PC-3 (cell line): ENCODE data around the gene ZNF783. TPM values are rescaled to one million over a fixed set of nuclear protein-coding genes. Genes with fewer than 3 reads are reported as not detected.

Experiments
- ATAC-seq: fragments of 200-7000 bp; cut with Tn5 transposase; 2 replicates; pipeline ENCODE4 v1.9.1; 2020; ENCODE audit warnings: mild to moderate bottlenecking, moderate library complexity
- BruUV-seq: library from RNA; stranded (reverse); fragments of 400-500 nt; replicated peaks from 2 replicates; lab custom pipeline; 2021; lab: Mats Ljungman, UMichigan
- CTCF ChIA-PET: fragments of 300-600 bp; sonication (Branson Sonifier 250); formaldehyde crosslinking; loops from one replicate; lab custom pipeline; 2022; ENCODE audit warnings: antibody characterized with exemption; lab: Charles Lee
- POLR2A ChIA-PET: fragments of 300-600 bp; sonication (Branson Sonifier 250); formaldehyde crosslinking; loops from one replicate; lab custom pipeline; 2022; ENCODE audit warnings: antibody characterized with exemption; ENCODE audit not compliant: unreplicated experiment; lab: Charles Lee
- DNase-seq: peaks from one replicate; pipeline ENCODE4 v3.0.0-alpha.2; 2015
- H2AFZ ChIP-seq: fragments of 300-600 bp; sonication (generic); 2 replicates; pipeline ENCODE4 v1.6.0; 2016; ENCODE audit warnings: antibody characterized with exemption, low read length
- H3F3A ChIP-seq: fragments of 300-600 bp; sonication (generic); one replicate; pipeline ENCODE4 v1.6.0; 2017; ENCODE audit warnings: antibody characterized with exemption, low read length, control low read depth, mild to moderate bottlenecking; ENCODE audit not compliant: unreplicated experiment
- H3K27ac ChIP-seq: fragments of 300-600 bp; sonication (generic); 2 replicates; pipeline ENCODE4 v1.5.1; 2016; ENCODE audit warnings: mild to moderate bottlenecking, low read length
- H3K27me3 ChIP-seq: fragments of 300-600 bp; sonication (generic); 2 replicates; pipeline ENCODE4 v1.6.1; 2016; ENCODE audit warnings: low read length, mixed read lengths
- H3K36me3 ChIP-seq: fragments of 300-600 bp; sonication (generic); 2 replicates; pipeline ENCODE4 v1.6.1; 2016; ENCODE audit warnings: low read depth, mixed run types, low read length, mixed read lengths
- H3K4me1 ChIP-seq: fragments of 300-600 bp; sonication (generic); 2 replicates; pipeline ENCODE4 v1.5.1; 2016; ENCODE audit warnings: low read length; ENCODE audit not compliant: insufficient read depth
- H3K4me2 ChIP-seq: fragments of 300-600 bp; sonication (generic); 2 replicates; pipeline ENCODE4 v1.6.0; 2016; ENCODE audit warnings: low read length
- H3K4me3 ChIP-seq: fragments of 300-600 bp; sonication (generic); 2 replicates; pipeline ENCODE4 v1.5.1; 2016; ENCODE audit warnings: mild to moderate bottlenecking, low read length, mixed read lengths
- H3K79me2 ChIP-seq: fragments of 300-600 bp; sonication (generic); 2 replicates; pipeline ENCODE4 v1.6.1; 2017; ENCODE audit warnings: low read length, mixed read lengths
- H3K9ac ChIP-seq: fragments of 300-600 bp; sonication (generic); 2 replicates; pipeline ENCODE4 v1.6.0; 2016; ENCODE audit warnings: mild to moderate bottlenecking, low read length
- H3K9me2 ChIP-seq: fragments of 300-600 bp; sonication (generic); replicated peaks from 2 replicates; pipeline ENCODE4 v1.6.1; 2016; ENCODE audit warnings: mixed run types, low read length, mixed read lengths
- H3K9me3 ChIP-seq: fragments of 300-600 bp; sonication (generic); 2 replicates; pipeline ENCODE4 v1.6.1; 2016; ENCODE audit warnings: low read length, mixed read lengths
- H4K20me1 ChIP-seq: fragments of 300-600 bp; sonication (generic); 2 replicates; pipeline ENCODE4 v1.6.1; 2016; ENCODE audit warnings: low read length, mixed read lengths
- CTCF ChIP-seq: fragments of 300-600 bp; sonication (generic); conservative IDR thresholded peaks from 2 replicates; pipeline ENCODE4 v1.5.1; 2017; ENCODE audit warnings: antibody characterized with exemption, low read depth, mild to moderate bottlenecking, low read length
- EZH2 ChIP-seq: fragments of 300-600 bp; sonication (generic); IDR thresholded peaks from one replicate; pipeline ENCODE4 v1.6.1; 2017; ENCODE audit warnings: antibody characterized with exemption, mild to moderate bottlenecking, low read length; ENCODE audit not compliant: unreplicated experiment
- EZH2phosphoT487 ChIP-seq: fragments of 300-600 bp; sonication (generic); IDR thresholded peaks from 2 replicates; pipeline ENCODE4 v1.6.1; 2018; ENCODE audit warnings: mild to moderate bottlenecking, antibody characterized with exemption, low read length, borderline replicate concordance
- intact Hi-C: fragments of 100-400 bp; cut with micrococcal nuclease; formaldehyde crosslinking; loops from 2 replicates; pipeline ENCODE4 v1.9.0; 2023
- total RNA-seq: library from RNA; depleted of rRNA; stranded (reverse); fragments of >200 nt; gene quantifications from 2 replicates; pipeline ENCODE4 v1.2.3, GENCODE V29; 2014

Gene ZNF783
- total RNA-seq, 1 experiment from 2014 or later: 6.9 TPM

GRCh38 chr7:149321978-149322541 lies 60.1 kb downstream of the ZNF783 start:
- TF ChIP-seq CTCF (no peak), EZH2phosphoT487 (no peak), EZH2 (no peak)
- no peaks in the 10 kb centered on the region for H3F3A ChIP-seq
- no peaks in the 10 kb centered on the region for H4K20me1 ChIP-seq
- DNase-seq (no peak), ATAC-seq (no peak)
- CTCF ChIA-PET: no interaction called here
- H3K27me3 ChIP-seq: no peaks in the 10 kb centered on the region
- no peaks in the 10 kb centered on the region for H3K4me1 ChIP-seq
- POLR2A ChIA-PET: no interaction called here
- no peak overlapping the region for H3K9ac ChIP-seq
- H3K9me3 ChIP-seq: peaks cover 8% of the 10 kb centered on the region; the same call in 1 of the 2 replicates
- no TSS peak for BruUV-seq
- H2AFZ ChIP-seq: no peak overlapping the region
- no peak overlapping the region for H3K4me3 ChIP-seq
- no peaks in the 10 kb centered on the region for H3K79me2 ChIP-seq
- intact Hi-C loops: no loop called here
- H3K36me3 ChIP-seq: no peaks in the 10 kb centered on the region
- no peak overlapping the region for H3K27ac ChIP-seq
- H3K9me2 ChIP-seq: no peaks in the 10 kb centered on the region
- peak overlapping the region; percentile 19; the same call in 1 of the 2 replicates for H3K4me2 ChIP-seq

- Histone ChIP-seq H3K4me2 (no peak overlapping the region), H3K4me1 (no peaks in the 10 kb centered on the region), H2AFZ (no peak overlapping the region), H3F3A (no peaks in the 10 kb centered on the region), H3K9ac (no peak overlapping the region), H3K27me3 (no peaks in the 10 kb centered on the region), H3K36me3 (no peaks in the 10 kb centered on the region), H3K9me3 (peaks cover 8% of the 10 kb centered on the region; the same call in 1 of the 2 replicates), H4K20me1 (no peaks in the 10 kb centered on the region), H3K9me2 (no peaks in the 10 kb centered on the region), H3K79me2 (no peaks in the 10 kb centered on the region), H3K4me3 (no peak overlapping the region), H3K27ac (no peak overlapping the region)
- ATAC-seq: no peak
- ChIA-PET POLR2A (no interaction called here), CTCF (no interaction called here)
- no TSS peak for BruUV-seq
- TF ChIP-seq EZH2phosphoT487 (no peak), EZH2 (no peak), CTCF (no peak)
- no peak for DNase-seq
- intact Hi-C loops: no loop called here
Observed at GRCh38 chr7:149322737-149323136, 60.7 kb downstream of the ZNF783 start.

GRCh38 chr7:149325248-149325647 lies 63.3 kb downstream of the ZNF783 start:
- TF ChIP-seq EZH2phosphoT487 (no peak), EZH2 (no peak), CTCF (no peak)
- Histone ChIP-seq H3K27me3 (no peaks in the 10 kb centered on the region), H4K20me1 (no peaks in the 10 kb centered on the region), H3K4me2 (no peak overlapping the region), H3K4me1 (no peaks in the 10 kb centered on the region), H3K9ac (no peak overlapping the region), H3K36me3 (no peaks in the 10 kb centered on the region), H3K9me3 (peaks cover 8% of the 10 kb centered on the region; the same call in 1 of the 2 replicates), H3K27ac (no peak overlapping the region), H3K79me2 (no peaks in the 10 kb centered on the region), H3K4me3 (no peak overlapping the region), H3F3A (no peaks in the 10 kb centered on the region), H2AFZ (no peak overlapping the region), H3K9me2 (no peaks in the 10 kb centered on the region)
- POLR2A ChIA-PET: no interaction called here
- BruUV-seq: no TSS peak
- intact Hi-C loops: no loop called here
- CTCF ChIA-PET: no interaction called here
- ATAC-seq (no peak), DNase-seq (no peak)
